ENCODE results near the gene SLC12A6.

Gene SLC12A6

DNA sequence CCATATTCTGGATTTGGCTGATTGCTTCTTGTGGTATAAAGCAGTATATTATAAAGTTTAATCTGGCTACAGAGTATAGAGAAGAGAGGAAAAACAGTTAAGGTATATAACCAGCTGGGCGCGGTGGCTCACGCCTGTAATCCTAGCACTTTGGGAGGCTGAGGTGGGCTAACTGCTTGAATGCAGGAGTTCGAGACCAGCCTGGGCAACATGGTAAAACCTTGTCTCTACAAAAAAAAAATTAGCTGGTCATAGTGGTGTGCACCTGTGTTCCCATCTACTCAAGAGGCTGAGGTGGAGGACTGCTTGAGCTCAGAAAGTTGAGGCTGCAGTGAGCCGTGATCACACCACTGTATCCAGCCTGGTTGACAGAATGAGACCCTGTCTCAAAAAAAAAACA lies 7.3 kb downstream of the SLC12A6 start:
- DNase-seq (ENCODE audit: low spot score), result no peak

- DNase-seq (ENCODE audit: low spot score), result no peak
Observed at GRCh38 chr15:34329006-34329405, 8.6 kb downstream of the SLC12A6 start.

- no peak for DNase-seq (ENCODE audit: low spot score)
Observed at GRCh38 chr15:34327906-34328305, 9.7 kb downstream of the SLC12A6 start.

DNA sequence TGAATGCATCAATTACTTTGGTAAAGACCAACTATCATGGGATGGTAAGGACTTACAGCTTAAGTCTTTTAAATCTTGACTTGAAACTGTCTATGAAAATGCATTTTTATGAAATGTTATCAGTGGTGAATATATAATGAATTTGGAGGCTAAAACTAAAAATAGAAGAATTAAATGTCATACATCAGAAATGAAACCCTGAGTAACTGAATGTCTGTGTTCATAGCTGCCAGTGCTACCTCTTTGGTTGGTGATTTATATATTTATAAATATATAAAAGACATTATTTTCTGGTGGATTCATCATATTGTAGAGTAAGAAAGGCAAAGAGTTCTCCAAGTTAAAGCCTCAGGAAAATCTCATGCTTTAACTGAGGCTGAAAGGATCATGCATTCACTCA lies 12.2 kb downstream of the SLC12A6 start:
- DNase-seq (ENCODE audit: low spot score), result no peak

GRCh38 chr15:34324933-34325332 lies 12.6 kb downstream of the SLC12A6 start:
- DNase-seq (ENCODE audit: low spot score), result no peak

DNA sequence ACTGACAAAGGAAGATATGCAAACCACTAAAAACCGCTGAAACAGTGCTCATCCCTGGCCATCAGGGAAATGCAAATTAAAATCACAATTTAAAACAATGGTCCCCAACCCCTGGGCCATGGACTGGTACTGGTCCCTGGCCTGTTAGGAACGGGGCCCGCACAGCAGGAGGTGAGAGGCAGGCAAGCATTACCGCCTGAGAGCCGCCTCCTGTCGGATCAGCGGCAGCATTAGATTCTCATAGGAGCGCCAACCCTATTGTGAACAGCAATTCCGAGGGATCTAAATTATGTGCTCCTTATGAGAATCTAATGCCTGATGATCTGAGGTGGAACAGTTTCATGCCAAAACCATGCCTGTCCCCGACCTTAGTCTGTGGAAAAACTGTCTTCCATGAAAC lies 14.4 kb downstream of the SLC12A6 start:
- DNase-seq (ENCODE audit: low spot score), result no peak

- DNase-seq (ENCODE audit: low spot score), result peak; percentile 52
Observed at GRCh38 chr15:34318277-34319079, 19.1 kb downstream of the SLC12A6 start.

- no peak for DNase-seq (ENCODE audit: low spot score)
Observed at GRCh38 chr15:34314491-34315490, 22.8 kb downstream of the SLC12A6 start.

DNA sequence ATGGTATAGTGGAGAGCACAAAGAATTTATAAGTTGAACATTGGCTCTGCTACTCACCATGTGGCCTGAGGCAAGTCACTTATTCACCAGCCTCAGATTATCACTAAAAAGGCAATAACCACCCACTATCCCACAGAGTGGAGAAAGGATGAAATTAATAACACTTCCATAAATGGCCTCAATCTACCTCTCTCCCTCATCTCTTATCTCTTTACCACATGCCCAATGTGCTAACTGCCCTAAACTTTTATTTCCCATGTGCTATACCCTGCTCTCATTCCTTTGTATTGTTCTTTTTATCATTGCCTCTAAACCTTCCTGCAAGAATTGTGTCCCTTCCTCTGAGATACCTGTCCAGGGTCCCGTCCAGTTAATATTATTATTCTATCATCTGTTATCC lies 26.0 kb downstream of the SLC12A6 start:
- no peak for DNase-seq (ENCODE audit: low spot score)

- DNase-seq (ENCODE audit: low spot score), result no peak
Observed at GRCh38 chr15:34304613-34305012, 33.0 kb downstream of the SLC12A6 start.

- DNase-seq (ENCODE audit: low spot score), result no peak
Observed at GRCh38 chr15:34301058-34301457, 36.5 kb downstream of the SLC12A6 start.

- no peak for DNase-seq (ENCODE audit: low spot score)
Observed at GRCh38 chr15:34297059-34297458, 40.5 kb downstream of the SLC12A6 start.

GRCh38 chr15:34292621-34293020 lies 45.0 kb downstream of the SLC12A6 start:
- no peak for DNase-seq (ENCODE audit: low spot score)

DNA sequence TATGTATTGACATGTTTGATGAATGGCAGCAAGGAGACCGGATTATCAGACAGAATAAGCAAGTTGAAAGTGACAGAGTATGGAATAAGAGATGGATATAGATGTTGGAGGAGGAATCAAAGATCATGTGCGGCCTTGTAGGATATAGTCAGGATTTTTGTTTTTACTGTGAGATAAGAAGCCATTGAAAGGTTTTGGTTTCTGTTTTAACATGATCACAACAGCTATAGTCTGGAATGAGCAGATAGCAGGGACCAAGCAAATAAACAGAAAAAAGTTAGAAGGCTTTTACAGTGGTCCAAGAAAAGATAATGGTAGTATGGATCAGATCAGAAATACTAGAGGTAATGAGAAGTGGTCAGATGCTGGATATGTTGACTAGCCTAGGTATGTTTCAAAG lies 52.6 kb downstream of the SLC12A6 start:
- DNase-seq (ENCODE audit: low spot score), result no peak

GRCh38 chr15:34282384-34282783 lies 55.2 kb downstream of the SLC12A6 start:
- DNase-seq (ENCODE audit: low spot score), result no peak

GRCh38 chr15:34280193-34280592 lies 57.4 kb downstream of the SLC12A6 start:
- DNase-seq (ENCODE audit: low spot score), result no peak

GRCh38 chr15:34279368-34279767 lies 58.2 kb downstream of the SLC12A6 start:
- DNase-seq (ENCODE audit: low spot score), result no peak

GRCh38 chr15:34275721-34276120 lies 61.9 kb downstream of the SLC12A6 start:
- DNase-seq (ENCODE audit: low spot score), result no peak

DNA sequence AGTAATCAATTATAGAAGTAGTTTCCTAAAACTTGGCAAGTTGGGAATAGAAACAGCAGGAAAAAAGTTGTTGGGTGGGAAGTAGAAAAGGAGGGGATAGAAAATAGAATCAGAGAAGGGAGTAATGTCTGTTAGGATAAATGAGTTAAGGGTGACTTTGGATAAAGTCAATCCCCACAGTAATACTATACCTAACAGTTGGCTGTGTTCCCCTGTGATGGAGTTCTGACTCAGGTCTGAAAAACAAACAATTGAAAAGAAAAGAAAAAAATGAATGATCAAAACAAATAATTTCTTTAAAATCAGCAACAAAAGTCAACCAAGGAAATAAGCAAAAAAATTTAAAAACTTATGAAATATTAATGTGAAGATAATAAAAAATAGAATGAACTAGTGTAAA lies 62.4 kb downstream of the SLC12A6 start:
- DNase-seq (ENCODE audit: low spot score), result no peak

DNA sequence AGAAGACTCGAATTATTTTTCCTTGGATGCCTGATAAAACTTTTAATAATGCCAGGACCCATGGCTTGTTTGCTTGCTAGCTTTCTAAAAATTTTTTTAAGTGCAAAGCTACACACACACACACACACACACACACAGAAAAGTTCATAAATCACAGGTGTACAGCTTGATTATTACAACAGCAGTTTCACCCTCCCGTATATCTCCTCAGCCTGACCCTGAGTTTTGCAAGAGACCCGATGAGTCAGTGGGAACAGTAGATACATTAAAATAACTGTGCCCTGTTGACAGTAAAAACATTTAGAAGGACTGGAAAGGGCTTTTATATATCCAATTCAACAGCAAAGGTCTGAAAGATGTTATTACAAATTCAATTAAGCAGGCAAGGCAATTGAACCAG lies 66.1 kb downstream of the SLC12A6 start:
- no peak for DNase-seq (ENCODE audit: low spot score)

- DNase-seq (ENCODE audit: low spot score), result no peak
Observed at GRCh38 chr15:34266751-34267150, 70.8 kb downstream of the SLC12A6 start.

DNA sequence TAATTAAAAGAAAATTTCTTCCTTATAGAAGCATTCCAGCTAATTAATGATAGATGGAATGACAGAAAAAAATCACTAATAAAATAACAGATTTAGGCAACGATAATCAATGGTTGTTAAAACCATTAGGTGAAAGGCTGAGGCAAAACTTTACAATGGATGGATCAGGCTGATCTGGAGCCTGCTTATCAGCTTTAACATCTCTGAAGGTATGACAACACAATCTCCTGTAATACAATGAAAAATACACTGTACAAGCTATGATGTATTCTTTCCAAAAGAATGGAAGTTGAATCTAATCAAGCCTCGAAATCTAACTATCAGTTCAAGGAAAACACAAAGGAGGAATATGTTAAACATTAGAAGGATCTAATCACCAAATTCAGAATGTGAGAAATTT lies 73.5 kb downstream of the SLC12A6 start:
- no peak for DNase-seq (ENCODE audit: low spot score)

DNA sequence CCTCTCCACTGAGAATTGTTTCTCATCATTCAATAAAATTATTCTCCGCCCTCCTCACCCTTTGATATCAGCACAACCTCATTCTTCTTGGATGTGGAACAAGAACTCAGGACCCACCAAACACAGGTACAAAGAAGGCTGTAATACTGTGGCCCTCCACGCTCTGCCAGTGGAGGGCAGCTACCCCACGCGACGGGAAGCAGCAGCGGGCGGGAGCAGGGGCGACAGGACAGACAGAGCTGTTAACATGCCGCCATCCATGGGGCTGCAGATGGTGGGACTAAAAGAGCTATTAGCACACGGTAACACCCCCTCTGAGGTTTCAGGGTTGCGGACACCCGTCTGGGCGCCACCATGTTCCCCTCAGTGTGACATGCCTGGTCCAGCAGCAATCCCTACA lies 75.2 kb downstream of the SLC12A6 start:
- DNase-seq (ENCODE audit: low spot score), result no peak
